HL-60 (cell line): Measurements from ENCODE around the gene GLMP.
A peak's percentile ranks its signal among the peaks of the same experiment; 100 is the strongest.

Experiments used
- DNase-seq, 2 experiments: peaks; one replicate each; pipeline ENCODE4 v3.0.0-alpha.2; 2010 to 2020; ENCODE audit warnings: low read depth in 1 of 2, low spot score in 1 of 2
- H3K27ac ChIP-seq: fragments of 250-450 bp; sonication (Bioruptor Pico); replicated peaks from 2 replicates; pipeline ENCODE4 v1.5.1; 2020; ENCODE audit warnings: mild to moderate bottlenecking, moderate library complexity
- H3K27me3 ChIP-seq: fragments of 250-450 bp; sonication (Bioruptor Pico); 2 replicates; pipeline ENCODE4 v1.5.1; 2021; ENCODE audit warnings: mild to moderate bottlenecking, moderate library complexity; ENCODE audit not compliant: insufficient read depth, poor library complexity, severe bottlenecking
- H3K4me3 ChIP-seq: replicated peaks from 2 replicates; pipeline ENCODE4 v1.5.1; 2011; ENCODE audit warnings: mild to moderate bottlenecking, control low read depth, low read length; ENCODE audit not compliant: insufficient read depth
- GABPA ChIP-seq: IDR thresholded peaks from 2 replicates; pipeline ENCODE4 v1.6.1; 2012; ENCODE audit warnings: low read depth
- POLR2AphosphoS5 ChIP-seq: IDR thresholded peaks from 2 replicates; pipeline ENCODE4 v1.6.1; 2012; ENCODE audit warnings: low read depth
- REST ChIP-seq: IDR thresholded peaks from 2 replicates; pipeline ENCODE4 v1.6.1; 2012; ENCODE audit warnings: low read depth; ENCODE audit not compliant: insufficient replicate concordance
- SPI1 ChIP-seq: IDR thresholded peaks from 2 replicates; pipeline ENCODE4 v1.6.1; 2012; ENCODE audit warnings: low read depth, mild to moderate bottlenecking, borderline replicate concordance
- TF ChIP-seq, protein P1 (sequence below): IDR thresholded peaks from one replicate; pipeline ENCODE4 v1.5.1; 2011; ENCODE audit warnings: low read length, control low read depth, inconsistent platforms; ENCODE audit not compliant: insufficient read depth

Gene GLMP

DNA sequence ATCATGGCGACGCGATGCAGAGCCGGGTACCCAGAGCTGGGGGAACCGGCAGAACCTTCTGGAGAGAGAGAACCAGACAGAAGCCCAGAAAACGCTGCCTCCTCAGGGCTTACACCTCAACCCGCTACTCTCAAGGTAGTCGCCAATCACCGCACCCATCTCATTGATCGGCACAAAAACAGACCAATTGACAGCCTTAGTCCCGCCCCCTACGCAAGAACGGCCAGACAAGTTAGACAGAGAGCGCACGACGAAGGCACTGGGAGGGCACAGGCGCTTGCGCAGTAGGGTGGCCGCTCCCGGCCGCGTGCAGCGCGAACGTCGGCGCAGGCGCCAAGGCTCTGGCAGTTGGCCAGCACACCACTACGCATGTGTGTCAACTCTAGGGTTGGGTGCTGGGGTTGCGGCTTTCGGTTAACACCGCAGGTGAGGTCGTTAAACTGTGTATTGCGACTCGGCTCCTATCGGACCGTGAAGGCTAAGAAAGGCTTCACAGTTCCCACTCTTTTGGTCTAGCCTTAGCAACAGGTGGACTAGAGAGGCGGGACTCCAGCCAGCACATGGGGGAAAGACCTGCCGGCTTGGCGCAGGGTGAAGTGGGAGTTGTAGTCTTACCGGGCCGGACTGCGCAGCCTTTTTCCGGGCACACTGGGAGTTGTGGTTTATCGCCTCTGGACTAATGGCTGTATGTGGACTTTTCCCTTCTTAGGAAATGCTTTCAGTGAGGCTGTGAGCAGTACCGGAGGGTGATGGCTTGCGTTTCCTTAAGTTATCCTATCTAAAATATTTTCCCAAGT, 42.9 kb upstream of the GLMP start, which contains the start of the genes CCT3 and TSACC:
Gene CCT3 (minus strand): TSS at position 113 of the 797 bp plus-strand sequence. CDS start 108 bp downstream, at position 5.
Gene TSACC (plus strand): TSS at position 347 of the 797 bp plus-strand sequence. CDS start 1,232 bp downstream, outside the sequence.
- Histone ChIP-seq H3K27ac (peak within 1 kb of the TSS; percentile 83), H3K27me3 (no peaks in the 10 kb centered on the region), H3K4me3 (peak within 1 kb of the TSS; percentile 90)
- TF ChIP-seq REST (no peak), SPI1 (no peak), POLR2AphosphoS5 (peak; percentile 88), GABPA (0 out of 2 replicates have a peak, but pooled peaks have one; percentile 36)
- TF ChIP-seq, protein P1, sequence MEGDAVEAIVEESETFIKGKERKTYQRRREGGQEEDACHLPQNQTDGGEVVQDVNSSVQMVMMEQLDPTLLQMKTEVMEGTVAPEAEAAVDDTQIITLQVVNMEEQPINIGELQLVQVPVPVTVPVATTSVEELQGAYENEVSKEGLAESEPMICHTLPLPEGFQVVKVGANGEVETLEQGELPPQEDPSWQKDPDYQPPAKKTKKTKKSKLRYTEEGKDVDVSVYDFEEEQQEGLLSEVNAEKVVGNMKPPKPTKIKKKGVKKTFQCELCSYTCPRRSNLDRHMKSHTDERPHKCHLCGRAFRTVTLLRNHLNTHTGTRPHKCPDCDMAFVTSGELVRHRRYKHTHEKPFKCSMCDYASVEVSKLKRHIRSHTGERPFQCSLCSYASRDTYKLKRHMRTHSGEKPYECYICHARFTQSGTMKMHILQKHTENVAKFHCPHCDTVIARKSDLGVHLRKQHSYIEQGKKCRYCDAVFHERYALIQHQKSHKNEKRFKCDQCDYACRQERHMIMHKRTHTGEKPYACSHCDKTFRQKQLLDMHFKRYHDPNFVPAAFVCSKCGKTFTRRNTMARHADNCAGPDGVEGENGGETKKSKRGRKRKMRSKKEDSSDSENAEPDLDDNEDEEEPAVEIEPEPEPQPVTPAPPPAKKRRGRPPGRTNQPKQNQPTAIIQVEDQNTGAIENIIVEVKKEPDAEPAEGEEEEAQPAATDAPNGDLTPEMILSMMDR = no peak
- peak; percentile 100 for DNase-seq

DNA sequence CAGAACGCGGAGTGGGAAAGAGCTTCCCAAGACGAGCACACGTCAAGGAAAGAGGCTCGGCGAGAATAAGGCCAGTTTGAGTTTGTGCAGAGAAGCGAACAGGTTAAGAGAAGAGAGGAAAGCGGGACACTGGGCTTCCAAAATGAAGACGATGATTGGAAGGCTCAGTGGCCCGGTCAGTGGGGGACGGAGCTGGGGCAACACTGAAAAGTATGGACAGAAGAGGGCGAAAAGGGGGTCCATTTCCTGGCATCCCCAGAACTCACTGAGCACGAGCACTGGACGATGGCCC, 42.4 kb upstream of the GLMP start:
- TF ChIP-seq SPI1 (no peak), GABPA (no peak), REST (peak; percentile 38), POLR2AphosphoS5 (no peak)
- TF ChIP-seq, protein P1 = no peak
- Histone ChIP-seq H3K4me3 (peak overlapping the region; percentile 90), H3K27me3 (no peaks in the 10 kb centered on the region), H3K27ac (peak overlapping the region; percentile 83)
- no peak for DNase-seq

GRCh38 chr1:156337052-156337887, 41.8 kb upstream of the GLMP start:
- Histone ChIP-seq H3K4me3 (peak overlapping the region; percentile 90), H3K27ac (peak overlapping the region; percentile 83), H3K27me3 (no peaks in the 10 kb centered on the region)
- no peak for DNase-seq
- no peak for TF ChIP-seq POLR2AphosphoS5
- TF ChIP-seq GABPA = no peak
- TF ChIP-seq, protein P1 = no peak
- no peak for TF ChIP-seq REST
- TF ChIP-seq SPI1 = no peak
